ENCODE data around the gene OVOL2. TPM values are rescaled to one million over a fixed set of nuclear protein-coding genes. Genes with fewer than 3 reads are reported as not detected.
A peak's percentile ranks its signal among the peaks of the same experiment; 100 is the strongest.
"Not testable (repeated sequence)": the region's sequence is repeated elsewhere in the genome, so short reads cannot be mapped to it uniquely, and the experiment has no call there.

OVOL2 gene
- not detected in 2 replicates for total RNA-seq (2014; rRNA removed; shearing (Covaris generic))

- Histone ChIP-seq H3K4me3 (peak within 1 kb of the TSS; percentile 52), H3K27ac (no peak within 1 kb of the TSS), H3K9me3 (replicated peaks) (no peaks in the 10 kb centered on the region), H3K4me1 (0 out of 2 replicates have a peak, but pooled peaks cover 3% of the 10 kb centered on the region), H3K27me3 (no peaks in the 10 kb centered on the region; the same call in 1 of the 2 replicates), H3K36me3 (no peaks in the 10 kb centered on the region)
- no peak for DNase-seq
Measured at GRCh38 chr20:18057101-18057993, at the start of gene OVOL2. Gene OVOL2 (minus strand): TSS chr20:18057916. CDS start chr20:18057634, 282 bp downstream.

DNA sequence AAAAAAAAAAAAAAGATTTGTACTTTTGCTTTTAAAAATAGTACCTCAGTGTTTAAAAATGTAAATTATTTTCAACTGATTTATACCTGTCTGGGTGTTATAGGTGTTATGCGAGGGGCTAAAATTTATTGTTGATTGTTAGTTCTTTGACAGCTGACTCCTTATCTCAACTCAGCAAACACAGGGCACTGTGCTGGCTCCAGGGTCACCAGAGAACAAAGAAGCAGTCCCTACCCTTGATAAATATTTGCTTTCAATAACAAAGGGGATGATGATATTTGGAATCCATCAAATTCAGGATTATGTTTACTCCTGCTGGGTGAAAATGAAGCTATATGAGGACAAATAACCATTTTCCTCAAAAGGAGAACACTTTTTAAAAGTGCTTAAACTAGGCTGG, 45.8 kb upstream of the OVOL2 start:
- DNase-seq: no peak
- Histone ChIP-seq H3K4me1 (no peaks in the 10 kb centered on the region), H3K27ac (no peak overlapping the region), H3K9me3 (replicated peaks) (no peaks in the 10 kb centered on the region), H3K4me3 (no peak overlapping the region), H3K27me3 (no peaks in the 10 kb centered on the region), H3K36me3 (no peaks in the 10 kb centered on the region)

DNA sequence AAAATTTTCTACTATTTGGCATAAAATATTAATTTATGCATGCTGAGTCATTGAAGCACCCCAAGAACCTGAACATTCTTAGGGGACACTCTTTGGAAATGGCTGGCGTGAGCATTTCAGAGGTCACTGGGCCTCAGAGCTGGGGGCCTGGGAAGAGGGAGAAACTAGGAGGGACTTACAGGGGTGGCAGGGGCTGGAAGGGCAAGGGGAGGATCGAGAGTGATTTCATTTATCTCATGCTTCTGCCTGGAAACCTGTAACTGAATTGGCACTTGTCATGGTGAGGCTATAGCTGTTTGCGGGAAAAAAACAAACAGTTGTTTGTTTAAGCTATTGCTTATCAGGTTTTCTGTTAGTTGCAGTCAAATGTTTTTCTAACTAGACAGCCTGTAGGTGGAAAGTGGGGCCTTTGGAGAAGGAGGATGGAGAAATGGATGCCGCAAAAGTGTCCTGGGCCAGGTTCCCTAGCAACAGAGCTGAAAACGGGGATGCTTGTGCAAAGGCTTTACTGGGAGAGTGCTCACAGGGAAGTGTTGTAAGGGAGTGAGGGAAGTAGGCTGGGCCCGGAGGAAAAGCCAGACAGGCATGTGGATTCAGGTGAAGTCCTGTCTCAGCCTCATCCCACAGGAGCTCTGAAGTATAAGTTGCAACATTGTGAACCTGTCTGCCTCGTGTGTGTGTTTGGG, 43.6 kb upstream of the OVOL2 start:
- H3K4me3 ChIP-seq: no peak overlapping the region
- H3K27ac ChIP-seq: no peak overlapping the region
- no peaks in the 10 kb centered on the region for H3K9me3 ChIP-seq (replicated peaks)
- no peak for DNase-seq
- H3K36me3 ChIP-seq: no peaks in the 10 kb centered on the region
- no peaks in the 10 kb centered on the region for H3K27me3 ChIP-seq
- H3K4me1 ChIP-seq: no peaks in the 10 kb centered on the region

DNA sequence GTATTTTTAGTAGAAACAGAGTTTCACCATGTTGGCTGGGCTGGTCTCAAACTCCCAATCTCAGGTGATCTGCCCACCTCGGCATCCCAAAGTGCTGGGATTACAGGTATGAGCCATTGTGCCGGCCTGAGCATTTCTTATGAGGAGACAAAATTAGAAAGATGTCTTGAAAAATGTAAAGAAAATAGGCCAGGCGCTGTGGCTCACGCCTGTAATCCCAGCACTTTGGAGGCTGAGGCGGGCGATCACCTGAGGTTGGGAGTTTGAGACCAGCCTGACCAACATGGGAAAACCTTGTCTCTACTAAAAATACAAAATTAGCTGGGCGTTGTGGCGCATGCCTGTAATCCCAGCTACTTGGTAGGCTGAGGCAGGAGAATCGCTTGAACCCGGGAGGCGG, 42.9 kb upstream of the OVOL2 start:
- H3K36me3 ChIP-seq; H3K4me3 ChIP-seq; H3K27me3 ChIP-seq; H3K9me3 ChIP-seq (replicated peaks); H3K4me1 ChIP-seq; H3K27ac ChIP-seq; DNase-seq: not testable (repeated sequence)

DNA sequence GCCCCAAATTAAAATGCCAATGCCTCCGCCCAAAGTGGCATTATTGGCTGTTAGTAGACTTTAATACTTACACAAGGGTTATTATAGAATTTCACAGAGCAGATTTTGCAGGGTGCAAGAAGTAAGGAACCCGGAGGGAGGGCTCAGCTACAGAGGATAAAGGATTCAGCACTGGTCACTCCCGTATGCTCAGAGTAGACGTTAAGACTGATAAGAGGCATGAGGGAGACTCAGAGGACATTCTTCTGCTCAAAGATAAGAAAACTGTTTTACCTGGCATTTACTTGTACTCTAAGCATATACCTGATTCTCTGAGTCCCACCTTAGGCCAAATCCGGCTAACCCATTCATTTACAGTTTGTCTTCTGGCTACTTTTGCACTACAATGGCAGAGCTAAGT, 36.5 kb upstream of the OVOL2 start:
- Histone ChIP-seq H3K4me1 (no peaks in the 10 kb centered on the region), H3K9me3 (replicated peaks) (no peaks in the 10 kb centered on the region), H3K27ac (no peak overlapping the region), H3K27me3 (peaks cover 9% of the 10 kb centered on the region), H3K4me3 (no peak overlapping the region), H3K36me3 (no peaks in the 10 kb centered on the region)
- DNase-seq: no peak

GRCh38 chr20:18093388-18093787, 35.7 kb upstream of the OVOL2 start:
- H3K27me3 ChIP-seq: peaks cover 13% of the 10 kb centered on the region
- H3K36me3 ChIP-seq: no peaks in the 10 kb centered on the region
- no peaks in the 10 kb centered on the region for H3K9me3 ChIP-seq (replicated peaks)
- no peak for DNase-seq
- H3K4me1 ChIP-seq: no peaks in the 10 kb centered on the region
- no peak overlapping the region for H3K27ac ChIP-seq
- H3K4me3 ChIP-seq: no peak overlapping the region

DNA sequence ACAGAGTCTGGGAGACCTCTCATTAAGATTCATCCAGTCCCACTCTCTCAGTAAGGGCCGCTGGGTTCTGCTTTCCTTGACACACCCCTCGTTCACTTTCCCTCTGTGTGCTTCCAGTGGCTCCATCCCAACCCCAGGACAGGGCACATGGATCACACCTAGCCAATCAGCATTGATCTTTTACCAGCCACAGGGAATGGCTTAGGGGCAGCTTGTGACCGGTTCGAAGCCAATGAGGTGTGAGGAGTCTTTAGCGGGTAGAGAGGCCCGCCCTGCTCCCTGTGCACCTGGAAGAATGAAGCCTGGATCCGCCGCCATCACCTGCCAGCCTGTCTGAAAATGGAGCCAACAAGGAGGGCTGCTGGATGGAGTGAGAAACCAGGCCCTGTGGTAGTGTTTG, 35.2 kb upstream of the OVOL2 start:
- Histone ChIP-seq H3K4me3 (no peak overlapping the region), H3K9me3 (replicated peaks) (no peaks in the 10 kb centered on the region), H3K27ac (no peak overlapping the region), H3K27me3 (peaks cover 13% of the 10 kb centered on the region), H3K4me1 (no peaks in the 10 kb centered on the region), H3K36me3 (no peaks in the 10 kb centered on the region)
- no peak for DNase-seq

DNA sequence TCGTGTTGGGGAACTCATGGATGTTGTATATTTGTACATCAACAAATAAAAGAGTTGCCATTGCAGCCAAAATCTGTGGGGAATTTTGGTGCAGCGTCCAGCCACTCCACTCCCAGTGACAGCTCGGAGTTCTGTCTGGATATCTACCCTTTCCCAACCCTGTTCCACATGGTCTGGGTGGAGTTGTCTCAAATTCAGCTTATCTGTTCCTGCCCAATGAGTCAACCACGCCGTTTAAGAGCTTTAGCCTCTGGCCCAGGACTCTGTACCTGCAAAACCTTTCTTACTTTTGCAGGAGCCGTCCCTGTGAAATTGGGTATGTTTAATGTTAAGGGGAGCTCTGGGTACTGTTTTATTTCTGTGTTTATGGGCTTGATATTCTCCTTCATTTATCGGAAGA, 33.9 kb upstream of the OVOL2 start:
- DNase-seq: no peak
- Histone ChIP-seq H3K27ac (no peak overlapping the region), H3K4me3 (no peak overlapping the region), H3K9me3 (replicated peaks) (no peaks in the 10 kb centered on the region), H3K36me3 (no peaks in the 10 kb centered on the region), H3K27me3 (peaks cover 13% of the 10 kb centered on the region), H3K4me1 (no peaks in the 10 kb centered on the region)

DNA sequence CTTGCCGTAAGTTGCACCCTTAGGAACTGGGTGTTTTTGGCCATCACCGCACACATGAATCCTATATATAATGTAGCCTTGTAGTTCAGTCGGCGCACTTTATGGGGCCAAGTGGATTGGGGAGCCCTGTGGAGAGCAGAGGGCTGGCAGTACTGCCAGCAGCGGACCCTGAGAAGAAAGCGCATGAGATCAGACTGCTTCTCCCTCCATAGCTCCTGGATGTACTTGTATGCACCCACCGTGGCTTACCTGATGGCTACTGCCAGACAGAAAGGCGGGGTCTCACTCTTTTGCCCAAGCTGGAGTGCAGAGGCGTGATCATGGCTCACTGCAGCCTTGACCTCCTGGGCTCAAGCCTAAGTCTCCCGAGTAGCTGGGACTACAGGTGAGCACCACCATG, 32.8 kb upstream of the OVOL2 start:
- H3K27me3 ChIP-seq: peaks cover 13% of the 10 kb centered on the region
- no peaks in the 10 kb centered on the region for H3K36me3 ChIP-seq
- H3K4me3 ChIP-seq: no peak overlapping the region
- no peak overlapping the region for H3K27ac ChIP-seq
- DNase-seq: no peak
- no peaks in the 10 kb centered on the region for H3K4me1 ChIP-seq
- H3K9me3 ChIP-seq (replicated peaks): no peaks in the 10 kb centered on the region

GRCh38 chr20:18090044-18090443, 32.3 kb upstream of the OVOL2 start:
- no peak for DNase-seq
- no peaks in the 10 kb centered on the region for H3K36me3 ChIP-seq
- H3K27ac ChIP-seq: no peak overlapping the region
- H3K27me3 ChIP-seq: peaks cover 13% of the 10 kb centered on the region
- H3K4me1 ChIP-seq: no peaks in the 10 kb centered on the region
- H3K9me3 ChIP-seq (replicated peaks): no peaks in the 10 kb centered on the region
- H3K4me3 ChIP-seq: no peak overlapping the region

DNA sequence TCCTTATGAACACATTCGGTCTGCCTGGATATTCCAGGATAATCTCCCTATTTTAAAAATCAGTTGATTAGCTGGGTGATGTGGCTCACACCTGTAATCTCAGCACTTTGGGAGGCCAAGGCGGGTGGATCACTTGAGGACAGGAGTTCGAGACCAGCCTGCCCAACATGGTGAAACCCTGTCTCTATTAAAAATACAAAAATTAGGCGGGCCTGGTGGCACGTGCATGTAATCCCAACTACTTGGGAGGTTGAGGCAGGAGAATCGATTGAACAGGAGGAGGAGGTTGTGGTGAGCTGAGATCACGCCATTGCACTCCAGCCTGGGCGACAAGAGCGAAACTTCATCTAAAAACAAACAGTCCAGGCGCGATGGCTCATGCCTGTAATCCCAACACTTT, 31.1 kb upstream of the OVOL2 start:
- H3K27ac ChIP-seq; H3K4me3 ChIP-seq; DNase-seq; H3K27me3 ChIP-seq; H3K36me3 ChIP-seq; H3K9me3 ChIP-seq (replicated peaks); H3K4me1 ChIP-seq: not testable (repeated sequence)

DNA sequence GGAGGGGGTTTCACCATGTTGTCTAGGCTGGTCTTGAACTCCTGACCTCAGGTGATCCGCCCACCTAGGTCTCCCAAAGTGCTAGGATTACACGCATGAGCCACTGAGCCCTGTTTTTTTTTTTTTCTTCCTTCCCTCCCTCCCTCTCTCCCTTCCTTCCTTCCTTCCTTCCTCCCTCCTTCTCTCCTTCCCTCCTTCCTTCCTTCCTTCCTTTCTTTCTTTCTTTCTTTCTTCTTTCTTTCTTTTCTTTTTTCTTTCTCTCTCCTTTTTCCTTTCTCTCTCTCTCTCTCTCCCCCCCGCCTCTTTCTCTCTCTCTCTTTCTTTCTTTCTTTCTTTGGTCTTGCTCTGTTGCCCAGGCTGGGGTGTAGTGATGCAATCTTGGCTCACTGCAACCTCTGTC, 30.6 kb upstream of the OVOL2 start:
- H3K36me3 ChIP-seq; H3K4me3 ChIP-seq; DNase-seq; H3K27me3 ChIP-seq; H3K4me1 ChIP-seq; H3K9me3 ChIP-seq (replicated peaks); H3K27ac ChIP-seq: not testable (repeated sequence)

GRCh38 chr20:18087054-18087453, 29.3 kb upstream of the OVOL2 start:
- no peaks in the 10 kb centered on the region for H3K36me3 ChIP-seq
- H3K4me1 ChIP-seq: no peaks in the 10 kb centered on the region
- H3K4me3 ChIP-seq: no peak overlapping the region
- no peak for DNase-seq
- no peak overlapping the region for H3K27ac ChIP-seq
- H3K27me3 ChIP-seq: peaks cover 7% of the 10 kb centered on the region; the same call in 1 of the 2 replicates
- no peaks in the 10 kb centered on the region for H3K9me3 ChIP-seq (replicated peaks)

- H3K36me3 ChIP-seq; H3K9me3 ChIP-seq (replicated peaks); H3K4me1 ChIP-seq; H3K27ac ChIP-seq; H3K27me3 ChIP-seq; H3K4me3 ChIP-seq; DNase-seq: not testable (repeated sequence)
Measured at GRCh38 chr20:18080836-18081235, 23.1 kb upstream of the OVOL2 start.

- no peak overlapping the region for H3K4me3 ChIP-seq
- H3K27ac ChIP-seq: no peak overlapping the region
- H3K36me3 ChIP-seq: no peaks in the 10 kb centered on the region
- no peak for DNase-seq
- no peaks in the 10 kb centered on the region for H3K4me1 ChIP-seq
- H3K9me3 ChIP-seq (replicated peaks): no peaks in the 10 kb centered on the region
- no peaks in the 10 kb centered on the region for H3K27me3 ChIP-seq
Measured at GRCh38 chr20:18079756-18080353, 22.1 kb upstream of the OVOL2 start.
